ENCODE results near the gene FOXP1.

DNA sequence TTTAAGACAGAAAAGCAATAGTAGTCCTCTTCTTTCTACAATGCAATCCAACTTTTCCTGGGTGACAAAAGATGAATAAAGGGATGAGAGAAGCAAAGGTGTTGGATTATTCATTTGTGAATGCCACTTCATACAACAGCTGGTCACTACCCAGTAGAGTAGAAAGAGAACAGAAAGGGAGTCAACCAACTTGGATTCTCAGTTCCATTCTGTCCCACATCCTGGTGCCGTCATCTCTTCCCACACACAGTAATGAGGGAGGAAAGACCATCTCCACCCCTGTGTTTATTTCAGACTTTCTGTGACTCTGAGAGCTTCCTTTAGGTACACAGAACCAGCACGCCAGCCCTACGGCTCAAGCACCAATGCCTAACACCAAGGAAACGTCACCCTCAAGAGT lies 71.0 kb downstream of the FOXP1 start:
- TF ChIP-seq EZH2 (IDR thresholded peaks at IDR 0.05), result no peak
- TF ChIP-seq, protein P1, sequence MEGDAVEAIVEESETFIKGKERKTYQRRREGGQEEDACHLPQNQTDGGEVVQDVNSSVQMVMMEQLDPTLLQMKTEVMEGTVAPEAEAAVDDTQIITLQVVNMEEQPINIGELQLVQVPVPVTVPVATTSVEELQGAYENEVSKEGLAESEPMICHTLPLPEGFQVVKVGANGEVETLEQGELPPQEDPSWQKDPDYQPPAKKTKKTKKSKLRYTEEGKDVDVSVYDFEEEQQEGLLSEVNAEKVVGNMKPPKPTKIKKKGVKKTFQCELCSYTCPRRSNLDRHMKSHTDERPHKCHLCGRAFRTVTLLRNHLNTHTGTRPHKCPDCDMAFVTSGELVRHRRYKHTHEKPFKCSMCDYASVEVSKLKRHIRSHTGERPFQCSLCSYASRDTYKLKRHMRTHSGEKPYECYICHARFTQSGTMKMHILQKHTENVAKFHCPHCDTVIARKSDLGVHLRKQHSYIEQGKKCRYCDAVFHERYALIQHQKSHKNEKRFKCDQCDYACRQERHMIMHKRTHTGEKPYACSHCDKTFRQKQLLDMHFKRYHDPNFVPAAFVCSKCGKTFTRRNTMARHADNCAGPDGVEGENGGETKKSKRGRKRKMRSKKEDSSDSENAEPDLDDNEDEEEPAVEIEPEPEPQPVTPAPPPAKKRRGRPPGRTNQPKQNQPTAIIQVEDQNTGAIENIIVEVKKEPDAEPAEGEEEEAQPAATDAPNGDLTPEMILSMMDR (IDR thresholded peaks at IDR 0.05), result no peak
- no peak for TF ChIP-seq EZH2phosphoT487 (IDR thresholded peaks at IDR 0.05)

Data from neural progenitor cell (in vitro differentiated cells).